Prostate gland (tissue), 2 donors: ENCODE measurements around the gene CEP76.

ENCODE experiments used
- POLR2A ChIP-seq: fragments of 450-650 bp; IDR thresholded peaks from one replicate; pipeline ENCODE4 v1.6.1; 2016; ENCODE audit warnings: antibody characterized with exemption, mild to moderate bottlenecking
- TF ChIP-seq, protein P1 (sequence below), 4 experiments: fragments of 200-600 bp in 2 of 4; fragments of 450-650 bp in 2 of 4; sonication (generic) in 2 of 4; IDR thresholded peaks; 1 replicate in 3 of 4; 2 replicates in 1 of 4; pipeline ENCODE4 v1.5.1; 2016 to 2019; ENCODE audit warnings: antibody characterized with exemption in 4 of 4, mild to moderate bottlenecking in 2 of 4, moderate library complexity in 2 of 4

DNA sequence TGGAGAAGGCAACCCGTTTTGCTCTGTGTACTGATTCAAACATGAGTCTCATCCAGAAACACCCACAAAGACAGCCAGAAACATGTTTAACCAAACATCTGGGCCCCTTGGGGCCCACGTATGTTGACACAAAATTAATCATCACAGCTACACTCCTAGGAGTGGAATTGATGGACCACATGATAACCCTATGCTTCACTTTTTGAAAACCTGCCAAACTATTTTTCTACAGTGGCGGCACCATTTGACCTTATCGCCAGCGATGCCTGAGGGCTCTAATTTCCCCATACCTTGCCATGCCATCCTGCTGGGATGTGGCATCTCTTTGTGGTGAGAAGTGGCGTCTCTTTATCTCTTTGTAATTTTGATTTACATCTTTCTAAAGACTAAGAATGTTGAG lies 38.8 kb upstream of the CEP76 start:
- TF ChIP-seq, protein P1, sequence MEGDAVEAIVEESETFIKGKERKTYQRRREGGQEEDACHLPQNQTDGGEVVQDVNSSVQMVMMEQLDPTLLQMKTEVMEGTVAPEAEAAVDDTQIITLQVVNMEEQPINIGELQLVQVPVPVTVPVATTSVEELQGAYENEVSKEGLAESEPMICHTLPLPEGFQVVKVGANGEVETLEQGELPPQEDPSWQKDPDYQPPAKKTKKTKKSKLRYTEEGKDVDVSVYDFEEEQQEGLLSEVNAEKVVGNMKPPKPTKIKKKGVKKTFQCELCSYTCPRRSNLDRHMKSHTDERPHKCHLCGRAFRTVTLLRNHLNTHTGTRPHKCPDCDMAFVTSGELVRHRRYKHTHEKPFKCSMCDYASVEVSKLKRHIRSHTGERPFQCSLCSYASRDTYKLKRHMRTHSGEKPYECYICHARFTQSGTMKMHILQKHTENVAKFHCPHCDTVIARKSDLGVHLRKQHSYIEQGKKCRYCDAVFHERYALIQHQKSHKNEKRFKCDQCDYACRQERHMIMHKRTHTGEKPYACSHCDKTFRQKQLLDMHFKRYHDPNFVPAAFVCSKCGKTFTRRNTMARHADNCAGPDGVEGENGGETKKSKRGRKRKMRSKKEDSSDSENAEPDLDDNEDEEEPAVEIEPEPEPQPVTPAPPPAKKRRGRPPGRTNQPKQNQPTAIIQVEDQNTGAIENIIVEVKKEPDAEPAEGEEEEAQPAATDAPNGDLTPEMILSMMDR (IDR thresholded peaks at IDR 0.05), result no peak
- no peak for TF ChIP-seq POLR2A
